Naive B cell (primary cell): ENCODE data around the gene HBA2. TPM values are rescaled to one million over a fixed set of nuclear protein-coding genes. Genes with fewer than 3 reads are reported as not detected.
"Not testable (repeated sequence)": the region's sequence is repeated elsewhere in the genome, so short reads cannot be mapped to it uniquely, and the experiment has no call there.

Experiments used
- ATAC-seq, 2 donors: fragments of 150-1000 bp; cut with Tn5 transposase; 2 replicates each; pipeline ENCODE4 v1.10.0; 2021; ENCODE audit warnings: low read depth in 2 of 2, mild to moderate bottlenecking in 2 of 2, moderate library complexity in 2 of 2
- DNase-seq: peaks from one replicate; pipeline ENCODE4 v3.0.0; 2022
- H3K27ac Mint-ChIP-seq, 6 donors: one replicate each; pipeline ENCODE4 v1.8.0; 2020 to 2022; ENCODE audit warnings: mild to moderate bottlenecking in 6 of 6, mixed read lengths in 6 of 6, moderate library complexity in 5 of 6, inconsistent platforms in 2 of 6
- H3K27me3 Mint-ChIP-seq, 3 donors: one replicate each; pipeline ENCODE4 v1.8.0; 2021 to 2022; ENCODE audit warnings: mixed read lengths in 3 of 3, mild to moderate bottlenecking in 1 of 3
- H3K36me3 Mint-ChIP-seq, 2 donors: one replicate each; pipeline ENCODE4 v1.8.0; 2020 to 2022; ENCODE audit warnings: mixed read lengths in 2 of 2, inconsistent platforms in 1 of 2, mild to moderate bottlenecking in 1 of 2
- H3K4me1 Mint-ChIP-seq, 3 donors: one replicate each; pipeline ENCODE4 v1.8.0; 2020 to 2022; ENCODE audit warnings: mixed read lengths in 3 of 3, inconsistent platforms in 1 of 3, mild to moderate bottlenecking in 1 of 3, moderate library complexity in 1 of 3
- H3K4me3 Mint-ChIP-seq, 8 donors: one replicate each; pipeline ENCODE4 v1.8.0; 2020 to 2022; ENCODE audit warnings: mild to moderate bottlenecking in 8 of 8, mixed read lengths in 8 of 8, moderate library complexity in 8 of 8, inconsistent platforms in 2 of 8
- H3K9me3 Mint-ChIP-seq, 7 donors: one replicate each; pipeline ENCODE4 v1.8.0; 2020 to 2022; ENCODE audit warnings: mixed read lengths in 7 of 7, mild to moderate bottlenecking in 5 of 7, inconsistent platforms in 2 of 7, moderate library complexity in 1 of 7
- polyA plus RNA-seq, 6 donors: library from polyadenylated mRNA; unstranded; fragments of 300-500 nt; fragmentation: Illumina TruSeq; gene quantifications; one replicate each; pipeline ENCODE4 v1.2.3, GENCODE V29; 2021; ENCODE audit warnings: low read depth in 6 of 6

Gene HBA2
- polyA plus RNA-seq, 6 donors from 2014 or later = 184 to 1,142 (median 693) TPM

DNA sequence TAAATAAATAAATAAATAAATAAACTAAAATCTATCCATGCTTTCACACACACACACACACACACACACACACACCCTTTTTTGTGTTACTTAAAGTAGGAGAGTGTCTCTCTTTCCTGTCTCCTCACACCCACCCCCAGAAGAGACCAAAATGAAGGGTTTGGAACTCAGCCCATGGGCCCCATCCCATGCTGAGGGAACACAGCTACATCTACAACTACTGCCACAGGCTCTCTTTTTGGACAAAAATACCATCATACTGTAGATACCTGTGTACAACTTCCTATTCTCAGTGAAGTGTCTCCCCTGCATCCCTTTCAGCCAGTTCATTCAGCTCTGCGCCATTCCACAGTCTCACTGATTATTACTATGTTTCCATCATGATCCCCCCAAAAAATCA is 1.9 kb upstream of the HBA2 start:
- no peaks in the 10 kb centered on the region for H3K9me3 Mint-ChIP-seq
- no peak for DNase-seq
- no peak for ATAC-seq
- H3K4me1 Mint-ChIP-seq = peaks cover 4 to 20% (median 15%) of the 10 kb centered on the region in 3 donors
- peaks cover 43 to 84% (median 77%) of the 10 kb centered on the region in 3 donors for H3K27me3 Mint-ChIP-seq
- no peaks in the 10 kb centered on the region for H3K36me3 Mint-ChIP-seq
- H3K4me3 Mint-ChIP-seq = no peak overlapping the region
- H3K27ac Mint-ChIP-seq = no peak overlapping the region

- ATAC-seq, DNase-seq, H3K9me3 Mint-ChIP-seq, H3K36me3 Mint-ChIP-seq, H3K27ac Mint-ChIP-seq: not testable (repeated sequence)
- Mint-ChIP-seq H3K4me3 (peak overlapping the region in 6 of 8 donors; percentile 28 to 70 (median 52)), H3K27me3 (peaks cover 37 to 76% (median 75%) of the 10 kb centered on the region in 3 donors), H3K4me1 (peaks cover 4 to 18% (median 14%) of the 10 kb centered on the region in 3 donors)
Observed at GRCh38 chr16:173211-173854, 657 bp downstream of the HBA2 start.

- not testable (repeated sequence) for H3K9me3 Mint-ChIP-seq, ATAC-seq, DNase-seq, H3K36me3 Mint-ChIP-seq
- Mint-ChIP-seq H3K4me3 (peak overlapping the region in 6 of 8 donors; percentile 38 to 63 (median 52)), H3K27me3 (peaks cover 33 to 71% (median 67%) of the 10 kb centered on the region in 3 donors), H3K4me1 (peaks cover 4 to 18% (median 14%) of the 10 kb centered on the region in 3 donors), H3K27ac (peak overlapping the region in 1 of 6 donors; percentile 49)
Observed at GRCh38 chr16:173928-174769, 1.5 kb downstream of the HBA2 start.

GRCh38 chr16:175011-175949 is 2.6 kb downstream of the HBA2 start:
- Mint-ChIP-seq H3K9me3 (no peaks in the 10 kb centered on the region), H3K27ac (peak overlapping the region in 2 of 6 donors; percentile 44 to 83), H3K4me1 (peaks cover 4 to 23% (median 14%) of the 10 kb centered on the region in 3 donors), H3K4me3 (peak overlapping the region in 7 of 8 donors; percentile 5 to 61 (median 38)), H3K36me3 (no peaks in the 10 kb centered on the region), H3K27me3 (peaks cover 30 to 60% (median 57%) of the 10 kb centered on the region in 3 donors)
- DNase-seq (no peak), ATAC-seq (no peak)

- Mint-ChIP-seq H3K4me3 (peak overlapping the region in 3 of 8 donors; percentile 28 to 39 (median 35)), H3K27me3 (peaks cover 25 to 52% (median 49%) of the 10 kb centered on the region in 3 donors), H3K4me1 (peaks cover 4 to 23% (median 14%) of the 10 kb centered on the region in 3 donors)
- H3K27ac Mint-ChIP-seq, DNase-seq, ATAC-seq, H3K9me3 Mint-ChIP-seq, H3K36me3 Mint-ChIP-seq: not testable (repeated sequence)
Observed at GRCh38 chr16:176006-176405, 3.3 kb downstream of the HBA2 start.

GRCh38 chr16:176477-177382 is 4.1 kb downstream of the HBA2 start, which contains the start of gene HBA1:
Gene HBA1, plus strand, starts transcription at chr16:176680. Its CDS starts 37 bp downstream, at chr16:176717.
- DNase-seq, H3K36me3 Mint-ChIP-seq, H3K27ac Mint-ChIP-seq, H3K9me3 Mint-ChIP-seq: not testable (repeated sequence)
- H3K4me3 Mint-ChIP-seq = peak within 1 kb of the TSS in 7 of 8 donors; percentile 31 to 70 (median 52)
- peaks cover 4 to 21% (median 14%) of the 10 kb centered on the region in 3 donors for H3K4me1 Mint-ChIP-seq
- H3K27me3 Mint-ChIP-seq = peaks cover 22 to 45% (median 42%) of the 10 kb centered on the region in 3 donors
- peak; percentile 36 to 43 for ATAC-seq

DNA sequence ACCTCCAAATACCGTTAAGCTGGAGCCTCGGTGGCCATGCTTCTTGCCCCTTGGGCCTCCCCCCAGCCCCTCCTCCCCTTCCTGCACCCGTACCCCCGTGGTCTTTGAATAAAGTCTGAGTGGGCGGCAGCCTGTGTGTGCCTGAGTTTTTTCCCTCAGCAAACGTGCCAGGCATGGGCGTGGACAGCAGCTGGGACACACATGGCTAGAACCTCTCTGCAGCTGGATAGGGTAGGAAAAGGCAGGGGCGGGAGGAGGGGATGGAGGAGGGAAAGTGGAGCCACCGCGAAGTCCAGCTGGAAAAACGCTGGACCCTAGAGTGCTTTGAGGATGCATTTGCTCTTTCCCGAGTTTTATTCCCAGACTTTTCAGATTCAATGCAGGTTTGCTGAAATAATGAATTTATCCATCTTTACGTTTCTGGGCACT is 4.7 kb downstream of the HBA2 start:
- Mint-ChIP-seq H3K36me3 (no peaks in the 10 kb centered on the region), H3K4me3 (peak overlapping the region in 7 of 8 donors; percentile 13 to 75 (median 42)), H3K27me3 (peaks cover 19 to 42% (median 38%) of the 10 kb centered on the region in 3 donors), H3K4me1 (peaks cover 4 to 20% (median 14%) of the 10 kb centered on the region in 3 donors), H3K9me3 (no peaks in the 10 kb centered on the region), H3K27ac (no peak overlapping the region)
- DNase-seq = no peak
- no peak for ATAC-seq

GRCh38 chr16:177981-178667 is 5.4 kb downstream of the HBA2 start:
- H3K27ac Mint-ChIP-seq = no peak overlapping the region
- peaks cover 4 to 20% (median 14%) of the 10 kb centered on the region in 3 donors for H3K4me1 Mint-ChIP-seq
- DNase-seq = no peak
- no peaks in the 10 kb centered on the region for H3K36me3 Mint-ChIP-seq
- ATAC-seq = no peak
- peak overlapping the region in 4 of 8 donors; percentile 10 to 52 (median 34) for H3K4me3 Mint-ChIP-seq
- no peaks in the 10 kb centered on the region for H3K9me3 Mint-ChIP-seq
- peaks cover 19 to 42% (median 38%) of the 10 kb centered on the region in 3 donors for H3K27me3 Mint-ChIP-seq

DNA sequence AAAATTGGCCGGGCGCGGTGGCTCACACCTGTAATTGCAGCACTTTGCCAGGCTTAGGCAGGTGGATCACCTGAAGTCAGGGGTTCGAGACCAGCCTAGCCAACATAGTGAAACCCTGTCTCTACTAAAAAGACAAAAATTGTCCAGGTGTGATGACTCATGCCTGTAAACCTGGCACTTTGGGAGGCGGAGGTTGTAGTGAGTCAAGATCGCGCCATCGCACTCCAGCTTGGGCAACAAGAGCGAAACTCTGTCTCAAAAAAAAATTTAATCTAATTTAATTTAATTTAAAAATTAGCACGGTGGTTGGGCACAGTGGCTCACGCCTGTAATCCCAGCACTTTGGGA is 6.0 kb downstream of the HBA2 start:
- H3K4me3 Mint-ChIP-seq = peak overlapping the region in 1 of 8 donors; percentile 30
- H3K9me3 Mint-ChIP-seq = no peaks in the 10 kb centered on the region
- ATAC-seq (no peak), DNase-seq (no peak)
- H3K4me1 Mint-ChIP-seq = peaks cover 4 to 18% (median 14%) of the 10 kb centered on the region in 3 donors
- peaks cover 19 to 37% (median 32%) of the 10 kb centered on the region in 3 donors for H3K27me3 Mint-ChIP-seq
- no peak overlapping the region for H3K27ac Mint-ChIP-seq
- H3K36me3 Mint-ChIP-seq = no peaks in the 10 kb centered on the region

DNA sequence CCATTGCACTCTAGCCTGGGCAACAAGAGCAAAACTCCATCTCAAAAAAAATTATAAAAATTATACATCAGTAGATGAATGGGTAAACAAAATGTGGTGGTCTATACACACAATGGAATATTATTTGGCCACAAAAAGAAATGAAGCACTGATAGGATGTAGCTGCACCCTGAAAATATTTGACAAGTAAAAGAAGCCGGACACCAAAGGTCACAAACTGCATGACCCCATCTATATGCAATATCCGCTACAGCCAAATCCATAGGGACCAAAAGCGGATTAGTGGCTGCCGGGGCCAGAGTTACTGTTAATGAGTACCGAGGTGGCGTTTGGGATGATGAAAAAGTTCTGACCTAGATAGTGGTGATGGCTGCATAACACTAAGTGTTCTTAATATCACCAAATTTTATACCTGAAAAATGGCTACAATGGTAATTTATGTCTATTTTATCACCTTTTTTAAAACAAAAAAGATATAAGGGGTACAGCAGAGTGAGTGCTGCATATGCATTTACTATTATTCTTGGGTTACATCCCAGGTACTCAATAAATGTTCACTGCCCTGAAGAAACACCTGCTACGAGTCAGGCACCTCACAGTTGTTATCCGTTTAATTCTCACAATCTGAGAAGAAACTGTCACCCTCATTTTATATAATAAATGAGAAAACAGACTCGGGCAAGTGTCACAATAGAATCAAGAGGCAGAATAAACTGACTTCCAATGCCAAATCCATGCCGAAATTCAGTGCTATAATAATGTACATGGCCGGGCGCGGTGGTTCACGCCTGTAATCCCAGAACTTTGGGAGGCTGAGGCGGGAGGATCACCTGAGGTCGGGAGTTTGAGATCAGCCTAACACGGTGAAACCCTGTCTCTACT is 6.8 kb downstream of the HBA2 start:
- Mint-ChIP-seq H3K4me1 (peaks cover 4 to 17% (median 13%) of the 10 kb centered on the region in 3 donors), H3K36me3 (no peaks in the 10 kb centered on the region)
- no peak for ATAC-seq

More for the DNA sequence above, 6.8 kb downstream of the HBA2 start:
- peak overlapping the region in 6 of 8 donors; percentile 51 to 79 (median 64) for H3K4me3 Mint-ChIP-seq
- H3K9me3 Mint-ChIP-seq = no peaks in the 10 kb centered on the region
- H3K27ac Mint-ChIP-seq = peak overlapping the region in 2 of 6 donors; percentile 9 to 36
- DNase-seq = no peak
- peaks cover 18 to 29% (median 25%) of the 10 kb centered on the region in 3 donors for H3K27me3 Mint-ChIP-seq
